Hepatic stellate cell (primary cell): ENCODE measurements around the gene PDLIM5.
A peak's percentile ranks its signal among the peaks of the same experiment; 100 is the strongest.
"Not testable (repeated sequence)": the region's sequence is repeated elsewhere in the genome, so short reads cannot be mapped to it uniquely, and the experiment has no call there.

ENCODE experiments used
- DNase-seq: peaks from one replicate; pipeline ENCODE4 v3.0.0; 2011; ENCODE audit warnings: low spot score

Gene PDLIM5

GRCh38 chr4:94462572-94462971 lies 10.8 kb downstream of the PDLIM5 start:
- DNase-seq: no peak

GRCh38 chr4:94463771-94464170 lies 12.0 kb downstream of the PDLIM5 start:
- no peak for DNase-seq

- no peak for DNase-seq
Observed at GRCh38 chr4:94466371-94466770, 14.6 kb downstream of the PDLIM5 start.

- no peak for DNase-seq
Observed at GRCh38 chr4:94466923-94467322, 15.2 kb downstream of the PDLIM5 start.

- no peak for DNase-seq
Observed at GRCh38 chr4:94468093-94468769, 16.5 kb downstream of the PDLIM5 start.

GRCh38 chr4:94469221-94469784 lies 17.6 kb downstream of the PDLIM5 start:
- DNase-seq: no peak

GRCh38 chr4:94470132-94470531 lies 18.4 kb downstream of the PDLIM5 start:
- DNase-seq: no peak

- DNase-seq: not testable (repeated sequence)
Observed at GRCh38 chr4:94470782-94471181, 19.0 kb downstream of the PDLIM5 start.

- no peak for DNase-seq
Observed at GRCh38 chr4:94472056-94472826, 20.5 kb downstream of the PDLIM5 start.

GRCh38 chr4:94475050-94475449 lies 23.3 kb downstream of the PDLIM5 start:
- no peak for DNase-seq

GRCh38 chr4:94475794-94476193 lies 24.1 kb downstream of the PDLIM5 start:
- no peak for DNase-seq

GRCh38 chr4:94477227-94477626 lies 25.5 kb downstream of the PDLIM5 start:
- no peak for DNase-seq

- DNase-seq: not testable (repeated sequence)
Observed at GRCh38 chr4:94478805-94479204, 27.1 kb downstream of the PDLIM5 start.

GRCh38 chr4:94479358-94480141 lies 27.8 kb downstream of the PDLIM5 start:
- no peak for DNase-seq

- DNase-seq: no peak
Observed at GRCh38 chr4:94480362-94480951, 28.7 kb downstream of the PDLIM5 start.

GRCh38 chr4:94483895-94484294 lies 32.2 kb downstream of the PDLIM5 start:
- no peak for DNase-seq

- DNase-seq: no peak
Observed at GRCh38 chr4:94484818-94485217, 33.1 kb downstream of the PDLIM5 start.

- DNase-seq: no peak
Observed at GRCh38 chr4:94486372-94486801, 34.6 kb downstream of the PDLIM5 start.

GRCh38 chr4:94488670-94489069 lies 36.9 kb downstream of the PDLIM5 start:
- DNase-seq: no peak

- DNase-seq: no peak
Observed at GRCh38 chr4:94489098-94489497, 37.4 kb downstream of the PDLIM5 start.

GRCh38 chr4:94490437-94490836 lies 38.7 kb downstream of the PDLIM5 start:
- no peak for DNase-seq

GRCh38 chr4:94491322-94491721 lies 39.6 kb downstream of the PDLIM5 start:
- peak; percentile 20 for DNase-seq
